Fibroblast of skin of back (primary cell): ENCODE results near the gene SMG9.
"Not testable (repeated sequence)": the region's sequence is repeated elsewhere in the genome, so short reads cannot be mapped to it uniquely, and the experiment has no call there.

Experiments
- DNase-seq: peaks from one replicate; pipeline ENCODE4 v3.0.0-alpha.2; 2013

Gene SMG9

GRCh38 chr19:43690890-43691289, 63.9 kb downstream of the SMG9 start:
- no peak for DNase-seq

GRCh38 chr19:43690444-43690843, 64.3 kb downstream of the SMG9 start:
- no peak for DNase-seq

- DNase-seq = no peak
Observed at GRCh38 chr19:43688059-43688701, 66.6 kb downstream of the SMG9 start.

GRCh38 chr19:43687660-43687997, 67.1 kb downstream of the SMG9 start:
- no peak for DNase-seq

- no peak for DNase-seq
Observed at GRCh38 chr19:43684326-43684725, 70.4 kb downstream of the SMG9 start.

GRCh38 chr19:43683905-43684304, 70.9 kb downstream of the SMG9 start:
- DNase-seq = no peak

GRCh38 chr19:43682824-43683661, 71.7 kb downstream of the SMG9 start:
- DNase-seq = no peak

GRCh38 chr19:43682269-43682668, 72.5 kb downstream of the SMG9 start:
- DNase-seq = not testable (repeated sequence)

GRCh38 chr19:43681821-43682220, 72.9 kb downstream of the SMG9 start:
- no peak for DNase-seq

GRCh38 chr19:43678512-43679261, 76.1 kb downstream of the SMG9 start:
- peak; percentile 40 for DNase-seq
